Measurements from ENCODE around the gene ABCB8. TPM values are rescaled to one million over a fixed set of nuclear protein-coding genes. Genes with fewer than 3 reads are reported as not detected.

Gene ABCB8
- total and polyA plus RNA-seq, 9 of the 15 experiments (the other 6 are each of a cell fraction or from before 2014, with no cell fraction given), result 7.6 to 106 (median 36.3) TPM

- TF ChIP-seq FOXA1 (IDR thresholded peaks at IDR 0.05; ENCODE audit: borderline replicate concordance) (no peak), NR4A1 (CRISPR knock-in tag; IDR thresholded peaks at IDR 0.05) (0 out of 2 replicates have a peak, but pooled peaks have one; percentile 36), NR4A1 (tag; IDR thresholded peaks at IDR 0.05) (no peak), RBM22 (IDR thresholded peaks at IDR 0.05; ENCODE audit: low read depth, low read length, poor library complexity, severe bottlenecking) (peak; percentile 60), NKRF (IDR thresholded peaks at IDR 0.05; ENCODE audit: borderline replicate concordance) (peak; percentile 60; the same call in 1 of the 2 replicates), ETS1 (conservative IDR thresholded peaks at IDR 0.05; ENCODE audit: control insufficient read depth, low read depth, low read length) (no peak), PCBP1 (IDR thresholded peaks at IDR 0.05; ENCODE audit: low read depth, low read length, poor library complexity, severe bottlenecking) (peak; percentile 41), ATF6 (CRISPR knock-in tag; IDR thresholded peaks at IDR 0.05) (no peak), PHTF2 (CRISPR knock-in tag; IDR thresholded peaks at IDR 0.05) (0 out of 2 replicates have a peak, but pooled peaks have one; percentile 5), POLR2AphosphoS5 (IDR thresholded peaks at IDR 0.05; ENCODE audit: control insufficient read depth, insufficient read depth, low read depth, low read length) (peak; percentile 50; the same call in 1 of the 2 replicates), POLR2A (conservative IDR thresholded peaks at IDR 0.05) (peak; percentile 53), FOXK2 (conservative IDR thresholded peaks at IDR 0.05 in 1 of 2, IDR thresholded peaks at IDR 0.05 in 1 of 2; ENCODE audit: low read depth in 2 of 2) (peak in 1 of 2 experiments; percentile 64; a peak in 1 of 4 replicates), AFF1 (IDR thresholded peaks at IDR 0.05; ENCODE audit: low read depth in 1 of 2, partially characterized antibody in 2 of 2) (no peak), KDM5B (IDR thresholded peaks at IDR 0.05; ENCODE audit: insufficient replicate concordance, low read depth, low read length) (peak; percentile 17), STAT5A (IDR thresholded peaks at IDR 0.05; ENCODE audit: borderline replicate concordance, low read length) (no peak), MAZ (CRISPR knock-in tag; conservative IDR thresholded peaks at IDR 0.05 in 1 of 2, IDR thresholded peaks at IDR 0.05 in 1 of 2) (0 out of 4 replicates have a peak, but pooled peaks of 1 of the 2 experiments have one; percentile 21)
Observed at GRCh38 chr7:151078233-151079040, 50.2 kb downstream of the ABCB8 start (continued).

Measured in K562 (cell line).